OCI-LY3 (cell line): Measurements from ENCODE around the gene SHISA6.

Experiments used
- H2AFZ ChIP-seq: fragments of 200-600, 300-600 bp; shearing (Covaris generic); 2 replicates; pipeline ENCODE4 v1.6.0; 2014; ENCODE audit warnings: antibody characterized with exemption, low read depth, low read length
- H3K27ac ChIP-seq: fragments of 200-600, 300-600 bp; sonication (generic); 2 replicates; pipeline ENCODE4 v1.5.1; 2014; ENCODE audit warnings: mild to moderate bottlenecking, low read length, moderate library complexity, mixed read lengths
- H3K27me3 ChIP-seq: fragments of 200-600, 300-600 bp; sonication (generic); 2 replicates; pipeline ENCODE4 v1.6.1; 2014; ENCODE audit warnings: low read depth, low read length, mixed read lengths
- H3K36me3 ChIP-seq: fragments of 200-600, 300-600 bp; sonication (generic); replicated peaks from 2 replicates; pipeline ENCODE3; 2014; ENCODE audit warnings: low read depth, low read length, mixed read lengths
- H3K4me1 ChIP-seq: fragments of 300-600, 200-600 bp; sonication (generic); 2 replicates; pipeline ENCODE4 v1.6.1; 2014; ENCODE audit warnings: low read length, mixed read lengths
- H3K4me2 ChIP-seq: fragments of 200-600, 300-600 bp; sonication (generic); 2 replicates; pipeline ENCODE4 v1.6.1; 2014; ENCODE audit warnings: low read length, mixed read lengths
- H3K4me3 ChIP-seq: fragments of 300-600, 200-600 bp; sonication (generic); 2 replicates; pipeline ENCODE4 v1.5.1; 2014; ENCODE audit warnings: antibody characterized with exemption, mild to moderate bottlenecking, low read length, moderate library complexity
- H3K79me2 ChIP-seq: fragments of 300-600, 200-600 bp; shearing (Covaris generic); 2 replicates; pipeline ENCODE4 v1.6.1; 2014; ENCODE audit warnings: mild to moderate bottlenecking, low read length, mixed read lengths
- H3K9ac ChIP-seq: fragments of 300-600, 200-600 bp; shearing (Covaris generic); 2 replicates; pipeline ENCODE4 v1.6.0; 2014; ENCODE audit warnings: mild to moderate bottlenecking, low read length, moderate library complexity
- H3K9me3 ChIP-seq: fragments of 200-600, 300-600 bp; shearing (Covaris generic); 2 replicates; pipeline ENCODE4 v1.6.1; 2014; ENCODE audit warnings: low read length, mixed read lengths; ENCODE audit not compliant: insufficient read depth
- H4K20me1 ChIP-seq: fragments of 200-600, 300-600 bp; sonication (generic); 2 replicates; pipeline ENCODE4 v1.6.1; 2016; ENCODE audit warnings: low read length, mixed read lengths; ENCODE audit not compliant: insufficient read depth
- EZH2phosphoT487 ChIP-seq: fragments of 200-600 bp; shearing (Covaris generic); IDR thresholded peaks from 2 replicates; pipeline ENCODE4 v1.6.1; 2018; ENCODE audit warnings: antibody characterized with exemption, mixed run types, low read depth
- TF ChIP-seq, protein P1 (sequence below): fragments of 200-600, 300-600 bp; sonication (generic); IDR thresholded peaks from 2 replicates; pipeline ENCODE4 v1.5.1; 2014; ENCODE audit warnings: antibody characterized with exemption, low read length, low read depth

The SHISA6 gene

DNA sequence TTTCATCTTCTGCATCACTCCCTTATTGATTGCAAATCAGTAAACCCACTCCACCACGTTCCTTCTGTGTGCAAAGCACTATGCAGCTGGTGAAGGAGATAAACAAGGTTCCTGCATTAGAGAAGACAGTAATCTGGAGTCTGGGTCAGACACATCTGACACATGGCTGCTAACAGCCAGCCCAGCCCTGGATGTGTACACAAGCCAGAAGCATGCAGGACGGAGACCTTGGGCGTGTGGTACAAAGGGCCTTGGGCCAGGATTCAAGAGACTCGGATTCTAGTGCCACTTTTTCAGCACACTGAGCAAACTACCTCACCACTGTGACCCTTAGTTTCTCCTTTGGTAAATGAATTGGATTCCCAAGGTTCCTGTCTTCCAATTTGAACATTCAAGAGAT, 270.7 kb downstream of the SHISA6 start:
- H2AFZ ChIP-seq, result no peak overlapping the region
- no peaks in the 10 kb centered on the region for H3K27me3 ChIP-seq
- H3K4me1 ChIP-seq, result no peaks in the 10 kb centered on the region
- H4K20me1 ChIP-seq, result no peaks in the 10 kb centered on the region
- no peak overlapping the region for H3K27ac ChIP-seq
- no peaks in the 10 kb centered on the region for H3K79me2 ChIP-seq
- H3K36me3 ChIP-seq, result no peaks in the 10 kb centered on the region
- H3K4me3 ChIP-seq, result no peak overlapping the region
- no peak overlapping the region for H3K4me2 ChIP-seq
- no peak for TF ChIP-seq EZH2phosphoT487
- TF ChIP-seq, protein P1, sequence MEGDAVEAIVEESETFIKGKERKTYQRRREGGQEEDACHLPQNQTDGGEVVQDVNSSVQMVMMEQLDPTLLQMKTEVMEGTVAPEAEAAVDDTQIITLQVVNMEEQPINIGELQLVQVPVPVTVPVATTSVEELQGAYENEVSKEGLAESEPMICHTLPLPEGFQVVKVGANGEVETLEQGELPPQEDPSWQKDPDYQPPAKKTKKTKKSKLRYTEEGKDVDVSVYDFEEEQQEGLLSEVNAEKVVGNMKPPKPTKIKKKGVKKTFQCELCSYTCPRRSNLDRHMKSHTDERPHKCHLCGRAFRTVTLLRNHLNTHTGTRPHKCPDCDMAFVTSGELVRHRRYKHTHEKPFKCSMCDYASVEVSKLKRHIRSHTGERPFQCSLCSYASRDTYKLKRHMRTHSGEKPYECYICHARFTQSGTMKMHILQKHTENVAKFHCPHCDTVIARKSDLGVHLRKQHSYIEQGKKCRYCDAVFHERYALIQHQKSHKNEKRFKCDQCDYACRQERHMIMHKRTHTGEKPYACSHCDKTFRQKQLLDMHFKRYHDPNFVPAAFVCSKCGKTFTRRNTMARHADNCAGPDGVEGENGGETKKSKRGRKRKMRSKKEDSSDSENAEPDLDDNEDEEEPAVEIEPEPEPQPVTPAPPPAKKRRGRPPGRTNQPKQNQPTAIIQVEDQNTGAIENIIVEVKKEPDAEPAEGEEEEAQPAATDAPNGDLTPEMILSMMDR, result no peak
- no peaks in the 10 kb centered on the region for H3K9me3 ChIP-seq
- H3K9ac ChIP-seq, result no peak overlapping the region

DNA sequence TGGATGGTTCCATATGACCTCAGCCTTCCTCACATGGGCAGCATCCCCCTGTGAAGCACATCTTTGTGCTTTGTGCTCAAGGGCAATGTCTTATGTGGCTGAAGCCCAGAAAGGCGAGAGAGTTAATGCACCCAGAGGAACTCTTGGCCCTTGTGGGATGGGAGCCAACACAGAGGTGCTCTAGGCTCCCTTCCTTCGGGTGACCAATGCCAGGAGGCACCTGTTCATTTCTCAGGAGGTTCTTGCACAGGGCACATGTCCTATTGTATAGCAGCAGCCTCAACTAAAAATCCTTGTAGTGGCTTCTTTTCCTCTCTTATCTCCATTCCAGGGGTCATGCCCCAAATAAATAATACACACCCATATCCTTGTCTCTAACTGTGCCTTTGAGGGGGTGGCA, 273.6 kb downstream of the SHISA6 start:
- Histone ChIP-seq H3K9ac (no peak overlapping the region), H3K79me2 (no peaks in the 10 kb centered on the region), H2AFZ (no peak overlapping the region), H3K36me3 (no peaks in the 10 kb centered on the region), H3K4me2 (no peak overlapping the region), H4K20me1 (no peaks in the 10 kb centered on the region), H3K4me1 (no peaks in the 10 kb centered on the region), H3K4me3 (no peak overlapping the region), H3K27me3 (no peaks in the 10 kb centered on the region), H3K9me3 (no peaks in the 10 kb centered on the region), H3K27ac (no peak overlapping the region)
- TF ChIP-seq, protein P1, result no peak
- no peak for TF ChIP-seq EZH2phosphoT487

DNA sequence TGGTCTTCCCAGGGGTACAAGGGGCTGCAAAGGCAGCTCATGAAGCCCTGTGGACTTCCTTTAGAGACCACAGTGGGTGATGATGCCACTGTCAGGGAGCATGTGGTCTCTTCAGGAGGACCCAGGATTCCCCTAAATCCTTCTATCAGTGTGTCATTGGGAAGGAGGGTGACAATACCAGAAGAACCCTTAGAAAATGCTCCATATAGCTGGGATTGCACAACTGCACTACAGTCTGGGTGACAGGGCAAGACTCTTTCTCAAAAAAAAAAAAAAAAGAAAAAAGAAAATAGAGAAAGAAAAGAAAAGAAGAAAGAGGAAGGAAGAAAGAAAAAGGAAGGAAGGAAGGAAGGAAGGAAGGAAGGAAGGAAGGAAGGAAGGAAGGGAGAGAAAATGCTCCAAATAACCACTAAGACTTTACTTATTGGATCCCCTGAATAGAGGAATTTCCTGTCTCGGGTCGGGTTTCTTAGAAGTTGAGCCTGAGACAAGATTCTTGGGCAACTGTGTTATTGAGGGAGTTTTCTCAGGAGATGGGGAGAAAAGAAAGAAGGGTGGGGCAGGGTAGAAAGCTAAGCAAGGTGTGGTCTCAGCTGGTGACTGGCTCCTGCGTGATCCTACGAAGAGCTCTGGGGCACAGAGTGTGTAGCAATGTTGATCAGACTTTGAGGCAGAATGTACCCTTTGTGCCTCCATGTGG, 274.1 kb downstream of the SHISA6 start:
- H3K79me2 ChIP-seq, result no peaks in the 10 kb centered on the region

DNA sequence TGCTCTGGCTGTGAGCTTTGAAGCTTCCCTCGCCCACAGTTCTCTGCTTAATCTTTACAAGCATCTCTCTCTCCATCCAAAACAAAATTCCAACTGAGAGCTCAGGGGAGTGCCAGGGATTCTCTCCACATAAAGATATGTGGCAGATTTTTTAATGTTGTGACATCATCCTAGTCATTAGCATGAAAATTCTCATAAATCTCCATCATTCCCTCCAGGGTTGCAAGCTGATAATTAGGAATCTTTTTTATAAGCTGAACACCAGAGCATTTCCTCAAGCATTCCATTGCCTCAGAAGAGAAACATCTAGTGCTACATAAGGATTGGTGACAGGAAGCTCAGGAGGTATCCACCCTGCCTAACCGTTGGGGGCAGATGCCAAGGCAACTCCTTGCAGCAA, 274.9 kb downstream of the SHISA6 start:
- Histone ChIP-seq H3K9ac (no peak overlapping the region), H2AFZ (no peak overlapping the region), H3K27ac (no peak overlapping the region), H3K27me3 (no peaks in the 10 kb centered on the region), H3K4me3 (no peak overlapping the region), H4K20me1 (no peaks in the 10 kb centered on the region), H3K4me2 (no peak overlapping the region), H3K4me1 (no peaks in the 10 kb centered on the region), H3K9me3 (no peaks in the 10 kb centered on the region), H3K36me3 (no peaks in the 10 kb centered on the region), H3K79me2 (no peaks in the 10 kb centered on the region)
- no peak for TF ChIP-seq EZH2phosphoT487
- TF ChIP-seq, protein P1, result no peak

More for the DNA sequence above, 274.1 kb downstream of the SHISA6 start:
- Histone ChIP-seq H3K27me3 (no peaks in the 10 kb centered on the region), H3K27ac (no peak overlapping the region), H2AFZ (no peak overlapping the region), H3K9ac (no peak overlapping the region), H3K4me3 (no peak overlapping the region), H3K36me3 (no peaks in the 10 kb centered on the region), H4K20me1 (no peaks in the 10 kb centered on the region), H3K4me2 (no peak overlapping the region), H3K9me3 (no peaks in the 10 kb centered on the region), H3K4me1 (no peaks in the 10 kb centered on the region)
- TF ChIP-seq, protein P1, result no peak
- TF ChIP-seq EZH2phosphoT487, result no peak
